Testis (tissue), 3 donors: ENCODE measurements around the gene EFNA3. TPM values are rescaled to one million over a fixed set of nuclear protein-coding genes. Genes with fewer than 3 reads are reported as not detected.

Experiments used
- DNase-seq: peaks from one replicate; pipeline ENCODE4 v3.0.0-alpha.2; 2019
- H3K27ac ChIP-seq, 2 donors: fragments of 200-600 bp; sonication (generic); one replicate each; pipeline ENCODE4 v1.5.1; 2019
- H3K27me3 ChIP-seq: fragments of 200-600 bp; sonication (generic); one replicate; pipeline ENCODE4 v1.5.1; 2019
- H3K36me3 ChIP-seq: fragments of 200-600 bp; sonication (generic); one replicate; pipeline ENCODE4 v1.5.1; 2017; ENCODE audit warnings: low read depth; ENCODE audit errors: missing control alignments
- H3K4me1 ChIP-seq: fragments of 200-600 bp; sonication (generic); one replicate; pipeline ENCODE4 v1.5.1; 2019
- H3K4me3 ChIP-seq, 2 donors: fragments of 200-600 bp; sonication (generic); one replicate each; pipeline ENCODE4 v1.5.1; 2017 to 2019
- H3K9me3 ChIP-seq: fragments of 200-600 bp; sonication (generic); one replicate; pipeline ENCODE4 v1.5.1; 2017
- CTCF ChIP-seq, 3 experiments: fragments of 450-650 bp in 2 of 3; fragments of 200-600 bp in 1 of 3; sonication (generic) in 1 of 3; IDR thresholded peaks; one replicate each; pipeline ENCODE4 v1.5.1; 2016 to 2019; ENCODE audit warnings: antibody characterized with exemption in 3 of 3, mild to moderate bottlenecking in 2 of 3, moderate library complexity in 1 of 3
- POLR2A ChIP-seq: fragments of 450-650 bp; IDR thresholded peaks from one replicate; pipeline ENCODE4 v1.6.1; 2017; ENCODE audit warnings: antibody characterized with exemption, mild to moderate bottlenecking, moderate library complexity
- WGBS, 2 donors: methylation state at CpG; one replicate each; pipeline ENCODE4 v1.1.5; 2018; 5-methylcytosine and 5-hydroxymethylcytosine counted together
- intact Hi-C: fragments of 100-400 bp; cut with DNase I; formaldehyde crosslinking; loops from one replicate; pipeline ENCODE4 v1.15.1; 2023; ENCODE audit warnings: low total_unique reads
- polyA plus RNA-seq: library from polyadenylated mRNA; stranded (reverse); fragments of 350-450 nt; fragmentation: Illumina TruSeq; extraction: RNeasy Lipid Tissue Mini Kit (QIAGEN cat#74804); gene quantifications from one replicate; pipeline ENCODE4 v1.2.3, GENCODE V29; 2014; ENCODE audit warnings: low read depth, low replicate concordance; ENCODE audit not compliant: insufficient read depth
- total RNA-seq, 2 donors: library from RNA; depleted of rRNA; stranded (reverse); fragments of >200 nt; gene quantifications; one replicate each; pipeline ENCODE4 v1.2.3, GENCODE V29; 2016

EFNA3 gene
- total and polyA plus RNA-seq, 3 donors from 2014 or later = 7.5 to 9.9 (median 7.7) TPM

GRCh38 chr1:155126556-155127104, 48.0 kb downstream of the EFNA3 start:
- WGBS, 2 donors = 1% methylated on average over 13 to 32 of the region's 32 CpGs
- TF ChIP-seq POLR2A (no peak), CTCF (IDR thresholded peaks at IDR 0.05) (no peak)
- H3K4me3 ChIP-seq = peak overlapping the region in 1 of 2 donors; percentile 58
- peak overlapping the region in 1 of 2 donors; percentile 44 for H3K27ac ChIP-seq
- peaks cover 31% of the 10 kb centered on the region for H3K4me1 ChIP-seq
- no peaks in the 10 kb centered on the region for H3K36me3 ChIP-seq
- peak; percentile 42 for DNase-seq
- no peaks in the 10 kb centered on the region for H3K9me3 ChIP-seq
- H3K27me3 ChIP-seq = no peaks in the 10 kb centered on the region
- intact Hi-C loops = no loop called here

GRCh38 chr1:155127105-155127966, 48.7 kb downstream of the EFNA3 start, which contains the start of gene EFNA1:
Gene EFNA1, plus strand, starts transcription at chr1:155127876. Its CDS starts 102 bp downstream, at chr1:155127978.
- 1% methylated on average over 38 to 66 of the region's 76 CpGs for WGBS, 2 donors
- Histone ChIP-seq H3K4me3 (peak within 1 kb of the TSS; percentile 34 to 58), H3K9me3 (no peaks in the 10 kb centered on the region), H3K27ac (peak within 1 kb of the TSS in 1 of 2 donors; percentile 44), H3K4me1 (peaks cover 31% of the 10 kb centered on the region), H3K27me3 (no peaks in the 10 kb centered on the region), H3K36me3 (no peaks in the 10 kb centered on the region)
- TF ChIP-seq CTCF (IDR thresholded peaks at IDR 0.05) = no peak
- TF ChIP-seq POLR2A = no peak
- intact Hi-C loops = no loop called here
- peak; percentile 59 for DNase-seq

- peaks cover 31% of the 10 kb centered on the region for H3K4me1 ChIP-seq
- H3K36me3 ChIP-seq = no peaks in the 10 kb centered on the region
- H3K27ac ChIP-seq = peak overlapping the region in 1 of 2 donors; percentile 44
- H3K9me3 ChIP-seq = no peaks in the 10 kb centered on the region
- TF ChIP-seq POLR2A (no peak), CTCF (IDR thresholded peaks at IDR 0.05) (no peak)
- H3K27me3 ChIP-seq = no peaks in the 10 kb centered on the region
- intact Hi-C loops = no loop called here
- WGBS, 2 donors = 6 to 8% methylated on average over 12 to 17 of the region's 17 CpGs
- peak overlapping the region; percentile 34 to 58 for H3K4me3 ChIP-seq
- DNase-seq = no peak
Measured at GRCh38 chr1:155127967-155128754, 49.5 kb downstream of the EFNA3 start.

- peaks cover 31% of the 10 kb centered on the region for H3K4me1 ChIP-seq
- WGBS, 2 donors = 29 to 41% methylated on average over 14 of the region's 14 CpGs
- TF ChIP-seq POLR2A (no peak), CTCF (IDR thresholded peaks at IDR 0.05) (no peak)
- H3K9me3 ChIP-seq = no peaks in the 10 kb centered on the region
- intact Hi-C loops = no loop called here
- H3K36me3 ChIP-seq = no peaks in the 10 kb centered on the region
- no peak overlapping the region for H3K27ac ChIP-seq
- no peak overlapping the region for H3K4me3 ChIP-seq
- no peak for DNase-seq
- H3K27me3 ChIP-seq = no peaks in the 10 kb centered on the region
Measured at GRCh38 chr1:155128755-155129473, 50.3 kb downstream of the EFNA3 start.
